Natural killer cell (primary cell): ENCODE measurements around the gene CHN2. TPM values are rescaled to one million over a fixed set of nuclear protein-coding genes. Genes with fewer than 3 reads are reported as not detected.

Experiments used
- ATAC-seq, 3 donors: fragments of 150-1000 bp in 2 of 3; fragments of 200-7000 bp in 1 of 3; cut with Tn5 transposase; 1 replicate in 1 of 3; 2 replicates in 2 of 3; pipeline ENCODE4 v1.10.0; 2021; ENCODE audit warnings: mild to moderate bottlenecking in 2 of 3, moderate library complexity in 2 of 3
- DNase-seq, 2 donors: peaks; one replicate each; pipeline versions ENCODE4 v3.0.0 to v3.0.0-alpha.2; 2013 to 2021; ENCODE audit warnings: mixed read lengths in 1 of 2
- H3K27ac ChIP-seq: one replicate; pipeline ENCODE4 v1.5.1; 2013; ENCODE audit warnings: mild to moderate bottlenecking, low read length
- H3K27me3 ChIP-seq: one replicate; pipeline ENCODE4 v1.6.1; 2013; ENCODE audit warnings: low read length; ENCODE audit not compliant: control insufficient read depth, insufficient read depth
- H3K36me3 ChIP-seq: one replicate; pipeline ENCODE4 v1.6.1; 2013; ENCODE audit warnings: low read length; ENCODE audit not compliant: control insufficient read depth, insufficient read depth
- H3K4me1 ChIP-seq: one replicate; pipeline ENCODE4 v1.6.1; 2013; ENCODE audit warnings: low read length; ENCODE audit not compliant: control insufficient read depth, insufficient read depth
- H3K4me3 ChIP-seq: one replicate; pipeline ENCODE4 v1.5.1; 2013; ENCODE audit warnings: low read length
- H3K9me3 ChIP-seq: one replicate; pipeline ENCODE4 v1.6.1; 2013; ENCODE audit warnings: low read length; ENCODE audit not compliant: control insufficient read depth, insufficient read depth
- H3K27ac Mint-ChIP-seq, 2 donors: one replicate each; pipeline ENCODE4 v1.8.0; 2022; ENCODE audit warnings: mild to moderate bottlenecking in 2 of 2, mixed read lengths in 2 of 2, moderate library complexity in 1 of 2
- H3K27me3 Mint-ChIP-seq, 2 donors: one replicate each; pipeline ENCODE4 v1.8.0; 2022; ENCODE audit warnings: low read depth in 2 of 2, mixed read lengths in 2 of 2
- H3K36me3 Mint-ChIP-seq: one replicate; pipeline ENCODE4 v1.8.0; 2022; ENCODE audit warnings: mixed read lengths
- H3K4me1 Mint-ChIP-seq, 2 donors: one replicate each; pipeline ENCODE4 v1.8.0; 2022; ENCODE audit warnings: mixed read lengths in 2 of 2
- H3K4me3 Mint-ChIP-seq: one replicate; pipeline ENCODE4 v1.8.0; 2022; ENCODE audit warnings: mild to moderate bottlenecking, moderate library complexity, mixed read lengths
- H3K9me3 Mint-ChIP-seq, 2 donors: one replicate each; pipeline ENCODE4 v1.8.0; 2022; ENCODE audit warnings: mixed read lengths in 2 of 2
- CTCF ChIP-seq: fragments of 200-600 bp; IDR thresholded peaks from one replicate; pipeline ENCODE4 v1.8.0; 2022; ENCODE audit warnings: antibody characterized with exemption
- WGBS: methylation state at CpG from one replicate; pipeline ENCODE4 v1.1.7; 2013; ENCODE audit warnings: missing lambda C conversion rate; ENCODE audit not compliant: insufficient coverage; 5-methylcytosine and 5-hydroxymethylcytosine counted together
- intact Hi-C: fragments of 100-400 bp; cut with micrococcal nuclease; formaldehyde crosslinking; loops from one replicate; pipeline ENCODE4 v1.14.2; 2022
- total RNA-seq, 4 donors: library from RNA; stranded (reverse); fragments of 120-200 nt in 1 of 4; gene quantifications; one replicate each; pipeline versions ENCODE4 v1.2.3 to v1.2.4, GENCODE V29; 2013 to 2022

CHN2 gene
- total RNA-seq, 3 donors from 2014 or later (not counting 1 experiment from before 2014, with no cell fraction given): 23.2 to 40.6 (median 30.2) TPM

- TF ChIP-seq CTCF: no peak
- peaks cover under 1% of the 10 kb centered on the region for H3K36me3 ChIP-seq
- no peak overlapping the region for H3K27ac ChIP-seq
- Mint-ChIP-seq H3K36me3 (no peaks in the 10 kb centered on the region), H3K9me3 (no peaks in the 10 kb centered on the region), H3K27me3 (peaks cover 10 to 20% of the 10 kb centered on the region in 2 donors), H3K27ac (no peak overlapping the region), H3K4me1 (peaks cover 30 to 36% of the 10 kb centered on the region in 2 donors), H3K4me3 (no peak overlapping the region)
- no peaks in the 10 kb centered on the region for H3K9me3 ChIP-seq
- ATAC-seq (no peak), DNase-seq (no peak)
- H3K4me3 ChIP-seq: no peak overlapping the region
- intact Hi-C loops: no loop called here
- H3K27me3 ChIP-seq: no peaks in the 10 kb centered on the region
- peaks cover 22% of the 10 kb centered on the region for H3K4me1 ChIP-seq
- 67% methylated on average over 15 of the region's 15 CpGs for WGBS
These were observed 94.8 kb downstream of the CHN2 start for GRCh38 chr7:29289156-29290021.

GRCh38 chr7:29290829-29291228, 96.3 kb downstream of the CHN2 start:
- H3K36me3 Mint-ChIP-seq: no peaks in the 10 kb centered on the region
- WGBS: 87% methylated on average over 6 of the region's 6 CpGs
- Histone ChIP-seq H3K27me3 (no peaks in the 10 kb centered on the region), H3K4me3 (no peak overlapping the region), H3K9me3 (no peaks in the 10 kb centered on the region), H3K36me3 (peaks cover 2% of the 10 kb centered on the region), H3K27ac (no peak overlapping the region), H3K4me1 (peaks cover 10% of the 10 kb centered on the region)
- H3K9me3 Mint-ChIP-seq: no peaks in the 10 kb centered on the region
- H3K4me3 Mint-ChIP-seq: no peak overlapping the region
- peaks cover 9 to 10% of the 10 kb centered on the region in 2 donors for H3K27me3 Mint-ChIP-seq
- intact Hi-C loops: no loop called here
- no peak for DNase-seq
- H3K27ac Mint-ChIP-seq: no peak overlapping the region
- ATAC-seq: no peak
- TF ChIP-seq CTCF: no peak
- peaks cover 18 to 24% of the 10 kb centered on the region in 2 donors for H3K4me1 Mint-ChIP-seq

GRCh38 chr7:29291723-29292618, 97.4 kb downstream of the CHN2 start:
- WGBS: over 99% methylated on average over 6 of the region's 9 CpGs

More at GRCh38 chr7:29291723-29292618, 97.4 kb downstream of the CHN2 start:
- no peaks in the 10 kb centered on the region for H3K9me3 ChIP-seq
- TF ChIP-seq CTCF: no peak
- H3K9me3 Mint-ChIP-seq: no peaks in the 10 kb centered on the region
- H3K27me3 Mint-ChIP-seq: peaks cover 4 to 6% of the 10 kb centered on the region in 2 donors
- H3K4me3 ChIP-seq: no peak overlapping the region
- no peak overlapping the region for H3K4me3 Mint-ChIP-seq
- no peak for ATAC-seq
- H3K27me3 ChIP-seq: no peaks in the 10 kb centered on the region
- H3K4me1 ChIP-seq: peaks cover 3% of the 10 kb centered on the region
- no peak overlapping the region for H3K27ac ChIP-seq
- peaks cover 2% of the 10 kb centered on the region for H3K36me3 ChIP-seq
- intact Hi-C loops: no loop called here
- H3K27ac Mint-ChIP-seq: no peak overlapping the region
- no peak for DNase-seq
- peaks cover 11 to 12% of the 10 kb centered on the region in 2 donors for H3K4me1 Mint-ChIP-seq
- H3K36me3 Mint-ChIP-seq: no peaks in the 10 kb centered on the region
